GM23338 (cell line): ENCODE measurements around the gene HHIPL1.

Experiments used
- CREB1 ChIP-seq: fragments of 250-450 bp; sonication (Bioruptor Pico); IDR thresholded peaks from 2 replicates; pipeline ENCODE4 v1.5.0; 2020; ENCODE audit warnings: low read depth, mild to moderate bottlenecking, moderate library complexity
- EZH2 ChIP-seq: fragments of 200-600 bp; sonication (generic); IDR thresholded peaks from one replicate; pipeline ENCODE4 v1.8.0; 2017; ENCODE audit warnings: antibody characterized with exemption, mild to moderate bottlenecking, low read depth; ENCODE audit not compliant: unreplicated experiment
- EZH2phosphoT487 ChIP-seq: fragments of 200-600 bp; sonication (generic); IDR thresholded peaks from one replicate; pipeline ENCODE4 v1.8.1; 2018; ENCODE audit warnings: antibody characterized with exemption; ENCODE audit not compliant: unreplicated experiment
- JUNB ChIP-seq: IDR thresholded peaks from one replicate; pipeline ENCODE4 v1.6.1; 2016; ENCODE audit warnings: antibody characterized with exemption; ENCODE audit not compliant: unreplicated experiment
- POLR2AphosphoS5 ChIP-seq: IDR thresholded peaks from 2 replicates; pipeline ENCODE4 v1.6.1; 2016; ENCODE audit warnings: antibody characterized with exemption, low read depth
- REST ChIP-seq: IDR thresholded peaks from one replicate; pipeline ENCODE4 v1.6.1; 2018; ENCODE audit warnings: antibody characterized with exemption; ENCODE audit not compliant: unreplicated experiment
- STAT1 ChIP-seq: IDR thresholded peaks from one replicate; pipeline ENCODE4 v1.6.1; 2016; ENCODE audit warnings: antibody characterized with exemption; ENCODE audit not compliant: unreplicated experiment
- ZNF114 ChIP-seq: fragments of 250-450 bp; sonication (Bioruptor Pico); IDR thresholded peaks from 2 replicates; pipeline ENCODE4 v1.5.0; 2020; ENCODE audit warnings: mild to moderate bottlenecking, moderate library complexity
- ZNF331 ChIP-seq: fragments of 250-450 bp; sonication (Bioruptor Pico); IDR thresholded peaks from 2 replicates; pipeline ENCODE4 v1.5.0; 2020; ENCODE audit warnings: low read depth, mild to moderate bottlenecking, moderate library complexity
- ZNF462 ChIP-seq: fragments of 250-450 bp; sonication (Bioruptor Pico); IDR thresholded peaks from 2 replicates; pipeline ENCODE4 v1.5.0; 2020; ENCODE audit warnings: mild to moderate bottlenecking, moderate library complexity
- TF ChIP-seq, protein P1 (sequence below), 2 experiments: fragments of 200-600 bp in 1 of 2; sonication (generic) in 1 of 2; conservative IDR thresholded peaks; 2 replicates each; pipeline versions ENCODE4 v1.5.1 to v1.6.1; 2016 to 2017; ENCODE audit warnings: antibody characterized with exemption in 2 of 2, low read depth in 2 of 2, mild to moderate bottlenecking in 2 of 2, moderate library complexity in 1 of 2
- TF ChIP-seq, protein P2 (sequence below): IDR thresholded peaks from 2 replicates; pipeline ENCODE4 v1.6.1; 2016; ENCODE audit warnings: antibody characterized with exemption

DNA sequence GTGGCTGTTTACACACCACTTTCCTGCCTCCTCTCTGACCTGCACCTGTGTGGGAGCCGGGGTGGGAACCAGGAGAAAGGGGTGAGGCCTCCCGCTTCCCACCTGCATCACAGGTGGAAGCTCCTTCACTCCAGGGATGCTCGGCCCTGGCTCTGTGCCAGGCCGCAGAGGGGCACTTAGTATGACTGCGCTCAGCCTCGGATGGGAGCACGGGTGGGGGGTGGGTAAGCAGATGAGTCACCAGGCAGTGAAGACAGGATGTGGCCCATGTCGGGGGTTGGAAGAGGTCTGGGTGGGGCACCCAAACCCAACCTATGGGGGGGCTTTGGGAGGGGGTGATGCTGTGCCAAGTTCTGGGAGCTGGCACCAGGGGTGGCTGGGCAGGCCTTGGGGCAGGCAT, 31.7 kb downstream of the HHIPL1 start:
- TF ChIP-seq, protein P1, sequence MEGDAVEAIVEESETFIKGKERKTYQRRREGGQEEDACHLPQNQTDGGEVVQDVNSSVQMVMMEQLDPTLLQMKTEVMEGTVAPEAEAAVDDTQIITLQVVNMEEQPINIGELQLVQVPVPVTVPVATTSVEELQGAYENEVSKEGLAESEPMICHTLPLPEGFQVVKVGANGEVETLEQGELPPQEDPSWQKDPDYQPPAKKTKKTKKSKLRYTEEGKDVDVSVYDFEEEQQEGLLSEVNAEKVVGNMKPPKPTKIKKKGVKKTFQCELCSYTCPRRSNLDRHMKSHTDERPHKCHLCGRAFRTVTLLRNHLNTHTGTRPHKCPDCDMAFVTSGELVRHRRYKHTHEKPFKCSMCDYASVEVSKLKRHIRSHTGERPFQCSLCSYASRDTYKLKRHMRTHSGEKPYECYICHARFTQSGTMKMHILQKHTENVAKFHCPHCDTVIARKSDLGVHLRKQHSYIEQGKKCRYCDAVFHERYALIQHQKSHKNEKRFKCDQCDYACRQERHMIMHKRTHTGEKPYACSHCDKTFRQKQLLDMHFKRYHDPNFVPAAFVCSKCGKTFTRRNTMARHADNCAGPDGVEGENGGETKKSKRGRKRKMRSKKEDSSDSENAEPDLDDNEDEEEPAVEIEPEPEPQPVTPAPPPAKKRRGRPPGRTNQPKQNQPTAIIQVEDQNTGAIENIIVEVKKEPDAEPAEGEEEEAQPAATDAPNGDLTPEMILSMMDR (conservative IDR thresholded peaks at IDR 0.05; ENCODE audit: low read depth in 2 of 2), result no peak
- TF ChIP-seq ZNF114 (CRISPR knock-in tag), result no peak
- TF ChIP-seq POLR2AphosphoS5, result no peak
- no peak for TF ChIP-seq REST
- TF ChIP-seq, protein P2, sequence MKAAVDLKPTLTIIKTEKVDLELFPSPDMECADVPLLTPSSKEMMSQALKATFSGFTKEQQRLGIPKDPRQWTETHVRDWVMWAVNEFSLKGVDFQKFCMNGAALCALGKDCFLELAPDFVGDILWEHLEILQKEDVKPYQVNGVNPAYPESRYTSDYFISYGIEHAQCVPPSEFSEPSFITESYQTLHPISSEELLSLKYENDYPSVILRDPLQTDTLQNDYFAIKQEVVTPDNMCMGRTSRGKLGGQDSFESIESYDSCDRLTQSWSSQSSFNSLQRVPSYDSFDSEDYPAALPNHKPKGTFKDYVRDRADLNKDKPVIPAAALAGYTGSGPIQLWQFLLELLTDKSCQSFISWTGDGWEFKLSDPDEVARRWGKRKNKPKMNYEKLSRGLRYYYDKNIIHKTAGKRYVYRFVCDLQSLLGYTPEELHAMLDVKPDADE, result no peak
- TF ChIP-seq EZH2, result no peak
- no peak for TF ChIP-seq EZH2phosphoT487
- TF ChIP-seq CREB1, result no peak
- TF ChIP-seq JUNB, result no peak
- TF ChIP-seq ZNF331 (CRISPR knock-in tag), result no peak
- no peak for TF ChIP-seq STAT1
- no peak for TF ChIP-seq ZNF462 (CRISPR knock-in tag)
